HepG2 (cell line): ENCODE measurements around the gene IRX3. TPM values are rescaled to one million over a fixed set of nuclear protein-coding genes. Genes with fewer than 3 reads are reported as not detected.

ENCODE experiments used
- CREB3 ChIP-seq: sonication (generic); formaldehyde crosslinking; IDR thresholded peaks from 2 replicates; pipeline ENCODE4 v1.5.0; 2020; ENCODE audit warnings: missing genetic modification reagents
- HNF4A ChIP-seq: sonication (generic); formaldehyde crosslinking; IDR thresholded peaks from 2 replicates; pipeline ENCODE4 v1.4.0; 2020; ENCODE audit warnings: missing genetic modification reagents
- KLF16 ChIP-seq, 2 experiments: sonication (generic) in 1 of 2; formaldehyde crosslinking in 1 of 2; IDR thresholded peaks; 2 replicates each; pipeline versions ENCODE4 v1.6.1 to v1.8.0; 2016 to 2023; ENCODE audit warnings: missing genetic modification reagents in 2 of 2, missing compliant biosample characterization in 1 of 2
- TFE3 ChIP-seq: IDR thresholded peaks from 2 replicates; pipeline ENCODE4 v1.6.1; 2016
- ZBTB38 ChIP-seq: sonication (generic); formaldehyde crosslinking; IDR thresholded peaks from 2 replicates; pipeline ENCODE4 v1.5.1; 2020; ENCODE audit warnings: mild to moderate bottlenecking, missing genetic modification reagents
- ZFP36L1 ChIP-seq: sonication (generic); formaldehyde crosslinking; IDR thresholded peaks from 2 replicates; pipeline ENCODE4 v1.8.0; 2022; ENCODE audit warnings: mild to moderate bottlenecking, missing genetic modification reagents, moderate library complexity
- ZFX ChIP-seq: sonication (generic); formaldehyde crosslinking; IDR thresholded peaks from 2 replicates; pipeline ENCODE4 v1.4.0; 2020; ENCODE audit warnings: mild to moderate bottlenecking, low read depth, missing genetic modification reagents, moderate library complexity
- polyA plus RNA-seq, 8 experiments: library from polyadenylated mRNA; depleted of rRNA in 3 of 8; stranded (reverse) in 7 of 8; unstranded in 1 of 8; fragments of >200 nt; fragmentation: Illumina TruSeq in 4 of 8; extraction: Trizol in 4 of 8; gene quantifications; 2 replicates each; pipeline versions ENCODE4 v1.2.1 to v1.2.3, GENCODE V29; 2011 to 2016; ENCODE audit warnings: low read depth in 4 of 8, missing spikeins in 1 of 8, mixed read lengths in 1 of 8; ENCODE audit not compliant: insufficient read depth in 1 of 8
- total RNA-seq, 5 experiments: library from RNA; depleted of rRNA; stranded (reverse); fragments of >200 nt; fragmentation: Illumina TruSeq; extraction: Trizol; gene quantifications; 2 replicates each; pipeline ENCODE4 v1.2.3, GENCODE V29; 2016; ENCODE audit warnings: low read depth in 1 of 5
- TF ChIP-seq, protein P1 (sequence below): fragments of 450-650 bp; IDR thresholded peaks from 2 replicates; pipeline ENCODE4 v1.6.1; 2017
- TF ChIP-seq, protein P2 (sequence below): sonication (generic); formaldehyde crosslinking; IDR thresholded peaks from 2 replicates; pipeline ENCODE4 v1.8.0; 2022; ENCODE audit warnings: mild to moderate bottlenecking, missing genetic modification reagents, moderate library complexity

IRX3 gene
- total and polyA plus RNA-seq, 2 of the 13 experiments (the other 11 are each of a cell fraction or from before 2014, with no cell fraction given), result 9.2 to 16.4 TPM

- TF ChIP-seq, protein P1, sequence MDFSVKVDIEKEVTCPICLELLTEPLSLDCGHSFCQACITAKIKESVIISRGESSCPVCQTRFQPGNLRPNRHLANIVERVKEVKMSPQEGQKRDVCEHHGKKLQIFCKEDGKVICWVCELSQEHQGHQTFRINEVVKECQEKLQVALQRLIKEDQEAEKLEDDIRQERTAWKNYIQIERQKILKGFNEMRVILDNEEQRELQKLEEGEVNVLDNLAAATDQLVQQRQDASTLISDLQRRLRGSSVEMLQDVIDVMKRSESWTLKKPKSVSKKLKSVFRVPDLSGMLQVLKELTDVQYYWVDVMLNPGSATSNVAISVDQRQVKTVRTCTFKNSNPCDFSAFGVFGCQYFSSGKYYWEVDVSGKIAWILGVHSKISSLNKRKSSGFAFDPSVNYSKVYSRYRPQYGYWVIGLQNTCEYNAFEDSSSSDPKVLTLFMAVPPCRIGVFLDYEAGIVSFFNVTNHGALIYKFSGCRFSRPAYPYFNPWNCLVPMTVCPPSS, result no peak
- TF ChIP-seq, protein P2, sequence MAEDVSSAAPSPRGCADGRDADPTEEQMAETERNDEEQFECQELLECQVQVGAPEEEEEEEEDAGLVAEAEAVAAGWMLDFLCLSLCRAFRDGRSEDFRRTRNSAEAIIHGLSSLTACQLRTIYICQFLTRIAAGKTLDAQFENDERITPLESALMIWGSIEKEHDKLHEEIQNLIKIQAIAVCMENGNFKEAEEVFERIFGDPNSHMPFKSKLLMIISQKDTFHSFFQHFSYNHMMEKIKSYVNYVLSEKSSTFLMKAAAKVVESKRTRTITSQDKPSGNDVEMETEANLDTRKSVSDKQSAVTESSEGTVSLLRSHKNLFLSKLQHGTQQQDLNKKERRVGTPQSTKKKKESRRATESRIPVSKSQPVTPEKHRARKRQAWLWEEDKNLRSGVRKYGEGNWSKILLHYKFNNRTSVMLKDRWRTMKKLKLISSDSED (CRISPR knock-in tag), result no peak
- TF ChIP-seq HNF4A (CRISPR knock-in tag), result no peak
- TF ChIP-seq KLF16 (CRISPR knock-in tag; IDR thresholded peaks at IDR 0.05), result no peak
- TF ChIP-seq ZFP36L1, result peak; percentile 32; the same call in 1 of the 2 replicates
- TF ChIP-seq ZFX (CRISPR knock-in tag), result no peak
- no peak for TF ChIP-seq TFE3 (CRISPR knock-in tag)
- TF ChIP-seq CREB3 (CRISPR knock-in tag), result no peak
- peak; percentile 35 for TF ChIP-seq ZBTB38
Measured at GRCh38 chr16:54284931-54285413, 1.6 kb downstream of the IRX3 start (continued).
